SK-N-SH (cell line): Measurements from ENCODE around the gene PARD3. TPM values are rescaled to one million over a fixed set of nuclear protein-coding genes. Genes with fewer than 3 reads are reported as not detected.

Experiments
- CTCF ChIA-PET: fragments of 300-600, 350-600 bp; formaldehyde crosslinking; extraction: SDS; loops from one replicate; lab custom pipeline; 2021; lab: Yijun Ruan, JAX
- POLR2A ChIA-PET: fragments of 350-600 bp; sonication (Branson Sonifier 250); formaldehyde crosslinking; extraction: SDS; loops from one replicate; lab custom pipeline; 2020; ENCODE audit warnings: antibody characterized with exemption, inconsistent platforms; lab: Yijun Ruan, JAX
- DNase-seq: peaks from one replicate; pipeline ENCODE4 v3.0.0; 2012
- H2AFZ ChIP-seq: fragments of 200-600 bp; sonication (generic); 2 replicates; pipeline ENCODE4 v1.8.1; 2016; ENCODE audit warnings: antibody characterized with exemption, mild to moderate bottlenecking, low read depth
- H3F3A ChIP-seq: fragments of 200-600 bp; sonication (generic); replicated peaks from 2 replicates; pipeline ENCODE3; 2016; ENCODE audit warnings: antibody characterized with exemption, mild to moderate bottlenecking; ENCODE audit not compliant: insufficient read depth
- H3K27ac ChIP-seq, 2 experiments: fragments of 200-500 bp in 1 of 2; fragments of 200-600 bp in 1 of 2; sonication (Bioruptor generic) in 1 of 2; sonication (generic), shearing (Covaris generic) in 1 of 2; 2 replicates each; pipeline versions ENCODE4 v1.5.1 to v1.6.1; 2014 to 2016; ENCODE audit warnings: low read depth in 2 of 2, inconsistent platforms in 1 of 2, low read length in 1 of 2, mild to moderate bottlenecking in 1 of 2, mixed read lengths in 1 of 2
- H3K27me3 ChIP-seq: fragments of 200-600 bp; sonication (generic), shearing (Covaris generic); 2 replicates; pipeline ENCODE4 v1.6.1; 2016; ENCODE audit warnings: mixed run types; ENCODE audit not compliant: insufficient read depth
- H3K36me3 ChIP-seq, 2 experiments: fragments of 200-500 bp in 1 of 2; fragments of 200-600 bp in 1 of 2; sonication (Bioruptor generic) in 1 of 2; sonication (generic) in 1 of 2; replicated peaks in 1 of 2; 2 replicates each; pipeline versions ENCODE3 to v1.5.1; 2014 to 2016; ENCODE audit warnings: low read length in 1 of 2, mild to moderate bottlenecking in 1 of 2; ENCODE audit not compliant: insufficient read depth in 2 of 2, control insufficient read depth in 1 of 2
- H3K4me1 ChIP-seq, 2 experiments: fragments of 200-500 bp in 1 of 2; fragments of 200-600 bp in 1 of 2; sonication (Bioruptor generic) in 1 of 2; sonication (generic), shearing (Covaris generic) in 1 of 2; 2 replicates each; pipeline versions ENCODE4 v1.5.1 to v1.6.1; 2014 to 2016; ENCODE audit warnings: low read depth in 1 of 2, low read length in 1 of 2, mixed run types in 1 of 2; ENCODE audit not compliant: insufficient read depth in 2 of 2, control insufficient read depth in 1 of 2
- H3K4me2 ChIP-seq: fragments of 200-600 bp; sonication (generic), shearing (Covaris generic); 2 replicates; pipeline ENCODE4 v1.6.1; 2017; ENCODE audit warnings: mixed run types
- H3K4me3 ChIP-seq, 2 experiments: fragments of 200-500 bp in 1 of 2; fragments of 200-600 bp in 1 of 2; sonication (Bioruptor generic) in 1 of 2; sonication (generic), shearing (Covaris generic) in 1 of 2; 2 replicates each; pipeline versions ENCODE4 v1.5.1 to v1.8.1; 2014 to 2016; ENCODE audit warnings: low read depth in 2 of 2, inconsistent platforms in 1 of 2, low read length in 1 of 2, mild to moderate bottlenecking in 1 of 2, mixed read lengths in 1 of 2, moderate library complexity in 1 of 2
- H3K79me2 ChIP-seq: fragments of 200-600 bp; sonication (generic); 2 replicates; pipeline ENCODE4 v1.8.1; 2017; ENCODE audit warnings: mild to moderate bottlenecking; ENCODE audit not compliant: insufficient read depth
- H3K9ac ChIP-seq: fragments of 200-600 bp; sonication (generic); 2 replicates; pipeline ENCODE4 v1.6.1; 2017; ENCODE audit warnings: mixed run types
- H3K9me2 ChIP-seq: fragments of 200-600 bp; sonication (generic); 2 replicates; pipeline ENCODE4 v1.6.1; 2017; ENCODE audit warnings: mixed run types
- H3K9me3 ChIP-seq: fragments of 200-600 bp; sonication (generic); 2 replicates; pipeline ENCODE4 v1.6.1; 2017; ENCODE audit warnings: mixed run types, mild to moderate bottlenecking, moderate library complexity
- H4K20me1 ChIP-seq: fragments of 200-600 bp; sonication (generic); 2 replicates; pipeline ENCODE4 v1.6.1; 2017; ENCODE audit warnings: mild to moderate bottlenecking, mixed run types; ENCODE audit not compliant: insufficient read depth
- ELF1 ChIP-seq: IDR thresholded peaks from 2 replicates; pipeline ENCODE4 v1.4.0; 2012
- EP300 ChIP-seq, 2 experiments: IDR thresholded peaks; 2 replicates each; pipeline versions ENCODE4 v1.4.0 to v1.6.1; 2012; ENCODE audit warnings: borderline replicate concordance in 1 of 2, low read depth in 1 of 2, low read length in 1 of 2
- EZH2phosphoT487 ChIP-seq: fragments of 200-600 bp; sonication (generic); IDR thresholded peaks from 2 replicates; pipeline ENCODE4 v1.6.1; 2017; ENCODE audit warnings: low read depth, mixed run types, mild to moderate bottlenecking, antibody characterized with exemption, moderate library complexity, borderline replicate concordance
- FOXJ3 ChIP-seq: sonication (generic); formaldehyde crosslinking; IDR thresholded peaks from 2 replicates; pipeline ENCODE4 v1.5.1; 2020; ENCODE audit warnings: mild to moderate bottlenecking, missing genetic modification reagents
- FOXM1 ChIP-seq: IDR thresholded peaks from 2 replicates; pipeline ENCODE4 v1.4.0; 2012; ENCODE audit warnings: low read depth, mild to moderate bottlenecking
- GABPA ChIP-seq: IDR thresholded peaks from 2 replicates; pipeline ENCODE4 v1.4.0; 2012; ENCODE audit warnings: low read depth, mild to moderate bottlenecking
- GATA2 ChIP-seq: sonication (generic); formaldehyde crosslinking; IDR thresholded peaks from 2 replicates; pipeline ENCODE4 v1.5.0; 2020; ENCODE audit warnings: mild to moderate bottlenecking, missing genetic modification reagents
- JUND ChIP-seq: IDR thresholded peaks from 2 replicates; pipeline ENCODE4 v1.4.0; 2012
- NFIC ChIP-seq: IDR thresholded peaks from 2 replicates; pipeline ENCODE4 v1.4.0; 2012; ENCODE audit warnings: borderline replicate concordance
- POLR2AphosphoS5 ChIP-seq: IDR thresholded peaks from 2 replicates; pipeline ENCODE4 v1.6.1; 2012; ENCODE audit warnings: low read depth, low read length
- RFX5 ChIP-seq: IDR thresholded peaks from 2 replicates; pipeline ENCODE4 v1.6.1; 2012; ENCODE audit warnings: mild to moderate bottlenecking, improper control_type of control experiment, low read length
- SIN3A ChIP-seq: IDR thresholded peaks from 2 replicates; pipeline ENCODE4 v1.6.1; 2012; ENCODE audit warnings: low read depth, mild to moderate bottlenecking, low read length, moderate library complexity, borderline replicate concordance
- SMC3 ChIP-seq: IDR thresholded peaks from 2 replicates; pipeline ENCODE4 v1.6.1; 2012; ENCODE audit warnings: low read depth, low read length, improper control_type of control experiment
- YY1 ChIP-seq: IDR thresholded peaks from 2 replicates; pipeline ENCODE4 v1.4.0; 2012; ENCODE audit warnings: low read depth, mild to moderate bottlenecking
- WGBS: methylation state at CpG from one replicate; pipeline ENCODE4 v1.1.6; 2017; ENCODE audit warnings: low lambda C conversion rate; 5-methylcytosine and 5-hydroxymethylcytosine counted together
- polyA plus RNA-seq, 3 experiments: library from polyadenylated mRNA; depleted of rRNA; stranded (reverse); fragments of >200 nt; gene quantifications; 2 replicates each; pipeline ENCODE4 v1.2.3, GENCODE V29; 2012
- TF ChIP-seq, protein P1 (sequence below): IDR thresholded peaks from 2 replicates; pipeline ENCODE4 v1.6.1; 2012; ENCODE audit warnings: mild to moderate bottlenecking, low read depth, low read length, moderate library complexity
- TF ChIP-seq, protein P2 (sequence below): fragments of 200-600 bp; sonication (generic); IDR thresholded peaks from 2 replicates; pipeline ENCODE4 v1.6.1; 2017; ENCODE audit warnings: antibody characterized with exemption, mild to moderate bottlenecking, moderate library complexity
- TF ChIP-seq, protein P3 (sequence below): IDR thresholded peaks from 2 replicates; pipeline ENCODE4 v1.4.0; 2012; ENCODE audit warnings: low read depth, borderline replicate concordance
- TF ChIP-seq, protein P4 (sequence below): fragments of 150-350 bp; IDR thresholded peaks from 2 replicates; pipeline ENCODE4 v1.6.1; 2016; ENCODE audit warnings: mild to moderate bottlenecking, low read depth, low read length

The PARD3 gene
- polyA plus RNA-seq, 1 of the 3 experiments (the other 2 are of a cell fraction): 29.4 TPM

DNA sequence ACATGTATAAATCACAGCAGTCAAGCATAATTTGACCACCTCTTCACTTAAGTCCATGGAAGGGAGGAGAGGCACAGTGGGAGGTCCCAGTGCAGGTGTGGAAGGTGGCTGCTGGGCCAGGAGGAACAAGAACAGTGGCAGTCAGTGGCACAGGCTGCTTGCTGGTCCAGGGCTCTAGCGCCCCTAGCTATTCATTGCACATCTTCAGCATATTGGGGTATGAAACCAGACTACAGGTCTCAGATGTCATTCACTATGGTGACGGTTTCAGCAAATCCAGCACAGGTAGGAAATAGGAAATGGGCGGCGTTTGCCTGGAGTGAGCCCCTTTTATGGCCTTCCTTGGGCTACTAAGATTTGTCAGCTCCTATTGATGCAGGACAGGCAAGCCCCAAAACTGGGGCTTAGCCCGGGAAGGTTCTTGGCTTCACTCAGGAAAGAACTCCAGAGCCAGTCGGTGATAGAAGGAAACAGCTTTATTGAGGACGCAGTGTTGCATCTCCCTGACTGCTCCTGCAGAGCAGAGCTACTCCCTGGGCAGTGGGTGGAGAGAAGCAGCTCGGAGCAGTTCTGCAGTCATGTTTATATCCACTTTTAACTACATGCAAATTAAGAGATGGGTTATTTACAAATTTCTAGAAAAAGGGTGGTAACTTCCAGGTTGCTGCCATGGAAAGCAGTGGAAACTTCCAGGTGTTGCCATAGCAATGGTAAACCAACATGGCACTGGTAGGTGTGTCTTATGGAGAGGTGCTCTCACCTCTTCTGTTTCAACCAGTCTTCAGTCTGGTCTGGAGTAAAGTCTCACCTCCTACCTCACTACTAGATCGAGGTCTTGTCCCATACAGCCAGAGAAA is 608.8 kb downstream of the PARD3 start:
- 98% methylated on average over 8 of the region's 9 CpGs for WGBS
- ChIA-PET CTCF (interaction anchor here (1.1 kb wide), 2 partner anchors 11 to 19 kb away, joined by 3 read pairs; no protein-coding TSS in a partner anchor), POLR2A (no interaction called here)

DNA sequence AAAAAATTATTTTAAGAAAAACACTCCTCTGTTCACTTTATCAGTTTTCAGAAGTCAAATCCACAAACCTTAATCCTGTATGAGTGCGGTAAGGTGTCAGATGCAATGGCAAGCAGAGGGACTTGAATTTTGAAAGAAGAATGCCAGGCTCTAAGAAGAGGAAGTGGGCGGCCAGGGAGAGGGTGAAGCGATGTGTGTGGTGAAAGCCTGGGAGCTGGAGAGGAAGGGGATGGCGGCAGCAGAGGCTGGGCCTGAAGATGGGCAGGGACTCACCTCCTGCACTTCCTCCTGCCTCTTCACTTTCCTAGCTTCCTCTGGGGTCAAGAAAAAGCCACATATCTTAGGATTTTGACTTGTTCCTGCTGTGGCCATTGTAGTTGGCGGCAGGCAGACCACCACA is 609.6 kb downstream of the PARD3 start:
- Histone ChIP-seq H3K4me1 (peaks cover 0 to 7% of the 10 kb centered on the region in 2 experiments; a peak in 1 of 4 replicates), H3K9me2 (no peaks in the 10 kb centered on the region), H3K9ac (no peak overlapping the region), H3K27ac (no peak overlapping the region), H2AFZ (no peak overlapping the region), H4K20me1 (no peaks in the 10 kb centered on the region), H3K4me2 (no peak overlapping the region), H3K27me3 (no peaks in the 10 kb centered on the region), H3K9me3 (no peaks in the 10 kb centered on the region), H3K36me3 (no peaks in the 10 kb centered on the region), H3K79me2 (no peaks in the 10 kb centered on the region), H3F3A (no peaks in the 10 kb centered on the region), H3K4me3 (no peak overlapping the region)
- 89% methylated on average over 5 of the region's 5 CpGs for WGBS
- POLR2A ChIA-PET: no interaction called here
- DNase-seq: no peak
- CTCF ChIA-PET: interaction anchor here (1.1 kb wide), 1 partner anchor 12 kb away, joined by 3 read pairs; no protein-coding TSS in a partner anchor
- TF ChIP-seq POLR2AphosphoS5 (no peak), SIN3A (no peak), RFX5 (no peak), FOXJ3 (CRISPR knock-in tag) (no peak), NFIC (no peak), FOXM1 (no peak), SMC3 (no peak), EP300 (IDR thresholded peaks at IDR 0.05; ENCODE audit: borderline replicate concordance in 1 of 2, low read depth in 1 of 2, low read length in 1 of 2) (no peak), GABPA (no peak), EZH2phosphoT487 (no peak), ELF1 (no peak)
- TF ChIP-seq, protein P1, sequence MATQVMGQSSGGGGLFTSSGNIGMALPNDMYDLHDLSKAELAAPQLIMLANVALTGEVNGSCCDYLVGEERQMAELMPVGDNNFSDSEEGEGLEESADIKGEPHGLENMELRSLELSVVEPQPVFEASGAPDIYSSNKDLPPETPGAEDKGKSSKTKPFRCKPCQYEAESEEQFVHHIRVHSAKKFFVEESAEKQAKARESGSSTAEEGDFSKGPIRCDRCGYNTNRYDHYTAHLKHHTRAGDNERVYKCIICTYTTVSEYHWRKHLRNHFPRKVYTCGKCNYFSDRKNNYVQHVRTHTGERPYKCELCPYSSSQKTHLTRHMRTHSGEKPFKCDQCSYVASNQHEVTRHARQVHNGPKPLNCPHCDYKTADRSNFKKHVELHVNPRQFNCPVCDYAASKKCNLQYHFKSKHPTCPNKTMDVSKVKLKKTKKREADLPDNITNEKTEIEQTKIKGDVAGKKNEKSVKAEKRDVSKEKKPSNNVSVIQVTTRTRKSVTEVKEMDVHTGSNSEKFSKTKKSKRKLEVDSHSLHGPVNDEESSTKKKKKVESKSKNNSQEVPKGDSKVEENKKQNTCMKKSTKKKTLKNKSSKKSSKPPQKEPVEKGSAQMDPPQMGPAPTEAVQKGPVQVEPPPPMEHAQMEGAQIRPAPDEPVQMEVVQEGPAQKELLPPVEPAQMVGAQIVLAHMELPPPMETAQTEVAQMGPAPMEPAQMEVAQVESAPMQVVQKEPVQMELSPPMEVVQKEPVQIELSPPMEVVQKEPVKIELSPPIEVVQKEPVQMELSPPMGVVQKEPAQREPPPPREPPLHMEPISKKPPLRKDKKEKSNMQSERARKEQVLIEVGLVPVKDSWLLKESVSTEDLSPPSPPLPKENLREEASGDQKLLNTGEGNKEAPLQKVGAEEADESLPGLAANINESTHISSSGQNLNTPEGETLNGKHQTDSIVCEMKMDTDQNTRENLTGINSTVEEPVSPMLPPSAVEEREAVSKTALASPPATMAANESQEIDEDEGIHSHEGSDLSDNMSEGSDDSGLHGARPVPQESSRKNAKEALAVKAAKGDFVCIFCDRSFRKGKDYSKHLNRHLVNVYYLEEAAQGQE: no peak
- TF ChIP-seq, protein P2, sequence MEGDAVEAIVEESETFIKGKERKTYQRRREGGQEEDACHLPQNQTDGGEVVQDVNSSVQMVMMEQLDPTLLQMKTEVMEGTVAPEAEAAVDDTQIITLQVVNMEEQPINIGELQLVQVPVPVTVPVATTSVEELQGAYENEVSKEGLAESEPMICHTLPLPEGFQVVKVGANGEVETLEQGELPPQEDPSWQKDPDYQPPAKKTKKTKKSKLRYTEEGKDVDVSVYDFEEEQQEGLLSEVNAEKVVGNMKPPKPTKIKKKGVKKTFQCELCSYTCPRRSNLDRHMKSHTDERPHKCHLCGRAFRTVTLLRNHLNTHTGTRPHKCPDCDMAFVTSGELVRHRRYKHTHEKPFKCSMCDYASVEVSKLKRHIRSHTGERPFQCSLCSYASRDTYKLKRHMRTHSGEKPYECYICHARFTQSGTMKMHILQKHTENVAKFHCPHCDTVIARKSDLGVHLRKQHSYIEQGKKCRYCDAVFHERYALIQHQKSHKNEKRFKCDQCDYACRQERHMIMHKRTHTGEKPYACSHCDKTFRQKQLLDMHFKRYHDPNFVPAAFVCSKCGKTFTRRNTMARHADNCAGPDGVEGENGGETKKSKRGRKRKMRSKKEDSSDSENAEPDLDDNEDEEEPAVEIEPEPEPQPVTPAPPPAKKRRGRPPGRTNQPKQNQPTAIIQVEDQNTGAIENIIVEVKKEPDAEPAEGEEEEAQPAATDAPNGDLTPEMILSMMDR: no peak
- TF ChIP-seq, protein P3, sequence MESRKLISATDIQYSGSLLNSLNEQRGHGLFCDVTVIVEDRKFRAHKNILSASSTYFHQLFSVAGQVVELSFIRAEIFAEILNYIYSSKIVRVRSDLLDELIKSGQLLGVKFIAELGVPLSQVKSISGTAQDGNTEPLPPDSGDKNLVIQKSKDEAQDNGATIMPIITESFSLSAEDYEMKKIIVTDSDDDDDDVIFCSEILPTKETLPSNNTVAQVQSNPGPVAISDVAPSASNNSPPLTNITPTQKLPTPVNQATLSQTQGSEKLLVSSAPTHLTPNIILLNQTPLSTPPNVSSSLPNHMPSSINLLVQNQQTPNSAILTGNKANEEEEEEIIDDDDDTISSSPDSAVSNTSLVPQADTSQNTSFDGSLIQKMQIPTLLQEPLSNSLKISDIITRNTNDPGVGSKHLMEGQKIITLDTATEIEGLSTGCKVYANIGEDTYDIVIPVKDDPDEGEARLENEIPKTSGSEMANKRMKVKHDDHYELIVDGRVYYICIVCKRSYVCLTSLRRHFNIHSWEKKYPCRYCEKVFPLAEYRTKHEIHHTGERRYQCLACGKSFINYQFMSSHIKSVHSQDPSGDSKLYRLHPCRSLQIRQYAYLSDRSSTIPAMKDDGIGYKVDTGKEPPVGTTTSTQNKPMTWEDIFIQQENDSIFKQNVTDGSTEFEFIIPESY: no peak

More for the DNA sequence above, 608.8 kb downstream of the PARD3 start:
- no peaks in the 10 kb centered on the region for H3K9me3 ChIP-seq
- H3F3A ChIP-seq: no peaks in the 10 kb centered on the region
- no peak overlapping the region for H3K27ac ChIP-seq
- no peaks in the 10 kb centered on the region for H4K20me1 ChIP-seq
- no peak overlapping the region for H2AFZ ChIP-seq
- H3K79me2 ChIP-seq: no peaks in the 10 kb centered on the region
- no peak overlapping the region for H3K4me2 ChIP-seq
- no peaks in the 10 kb centered on the region for H3K9me2 ChIP-seq
- H3K27me3 ChIP-seq: no peaks in the 10 kb centered on the region
- no peaks in the 10 kb centered on the region for H3K4me1 ChIP-seq
- H3K9ac ChIP-seq: no peak overlapping the region
- no peak for DNase-seq
- TF ChIP-seq YY1 (no peak), SMC3 (no peak), NFIC (no peak), JUND (no peak), GATA2 (CRISPR knock-in tag) (no peak), RFX5 (no peak)
- TF ChIP-seq, protein P4, sequence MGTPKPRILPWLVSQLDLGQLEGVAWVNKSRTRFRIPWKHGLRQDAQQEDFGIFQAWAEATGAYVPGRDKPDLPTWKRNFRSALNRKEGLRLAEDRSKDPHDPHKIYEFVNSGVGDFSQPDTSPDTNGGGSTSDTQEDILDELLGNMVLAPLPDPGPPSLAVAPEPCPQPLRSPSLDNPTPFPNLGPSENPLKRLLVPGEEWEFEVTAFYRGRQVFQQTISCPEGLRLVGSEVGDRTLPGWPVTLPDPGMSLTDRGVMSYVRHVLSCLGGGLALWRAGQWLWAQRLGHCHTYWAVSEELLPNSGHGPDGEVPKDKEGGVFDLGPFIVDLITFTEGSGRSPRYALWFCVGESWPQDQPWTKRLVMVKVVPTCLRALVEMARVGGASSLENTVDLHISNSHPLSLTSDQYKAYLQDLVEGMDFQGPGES: no peak
- TF ChIP-seq, all 33 proteins: peak for 0
- Histone ChIP-seq H3K4me3 (no peak overlapping the region), H3K36me3 (no peaks in the 10 kb centered on the region)
